Esophagus squamous epithelium (tissue), 5 donors: ENCODE data around the gene ARHGEF11. TPM values are rescaled to one million over a fixed set of nuclear protein-coding genes. Genes with fewer than 3 reads are reported as not detected.

Experiments used
- DNase-seq: peaks from one replicate; lab custom pipeline; 2025; lab: John Stamatoyannopoulos, UW
- H3K27ac ChIP-seq, 4 donors: fragments of 200-600 bp; sonication (generic); one replicate each; pipeline ENCODE4 v1.5.1; 2016 to 2019; ENCODE audit warnings: mild to moderate bottlenecking in 1 of 4
- H3K27me3 ChIP-seq, 4 donors: fragments of 200-600 bp; sonication (generic); 1 replicate in 3 of 4; 2 replicates in 1 of 4; pipeline versions ENCODE4 v1.5.1 to v1.6.0; 2017 to 2021; ENCODE audit warnings: antibody characterized with exemption in 1 of 4
- H3K36me3 ChIP-seq, 3 donors: fragments of 200-600 bp; sonication (generic); one replicate each; pipeline ENCODE4 v1.5.1; 2016 to 2019
- H3K4me1 ChIP-seq, 3 donors: fragments of 200-600 bp; sonication (generic); one replicate each; pipeline ENCODE4 v1.5.1; 2017 to 2019
- H3K4me3 ChIP-seq, 4 donors: fragments of 200-600 bp; sonication (generic); 1 replicate in 3 of 4; 2 replicates in 1 of 4; pipeline ENCODE4 v1.5.1; 2016 to 2019; ENCODE audit warnings: mild to moderate bottlenecking in 2 of 4, moderate library complexity in 1 of 4
- H3K9me3 ChIP-seq, 3 donors: fragments of 200-600 bp; sonication (generic); one replicate each; pipeline ENCODE4 v1.5.1; 2016 to 2019
- CTCF ChIP-seq, 6 experiments: fragments of 450-650 bp in 4 of 6; fragments of 200-600 bp in 2 of 6; sonication (generic) in 2 of 6; IDR thresholded peaks; one replicate each; pipeline ENCODE4 v1.5.1; 2016 to 2019; ENCODE audit warnings: antibody characterized with exemption in 6 of 6, mild to moderate bottlenecking in 4 of 6, moderate library complexity in 4 of 6
- POLR2A ChIP-seq, 4 donors: fragments of 450-650 bp; IDR thresholded peaks; one replicate each; pipeline ENCODE4 v1.6.1; 2017; ENCODE audit warnings: antibody characterized with exemption in 4 of 4, mild to moderate bottlenecking in 4 of 4, moderate library complexity in 3 of 4
- WGBS, 2 donors: methylation state at CpG; one replicate each; pipeline ENCODE4 v1.1.5; 2018; 5-methylcytosine and 5-hydroxymethylcytosine counted together
- intact Hi-C: fragments of 100-400 bp; cut with DNase I; formaldehyde crosslinking; loops from one replicate; pipeline ENCODE4 v1.15.0; 2022
- total RNA-seq, 4 donors: library from RNA; depleted of rRNA; stranded (reverse); fragments of >200 nt; gene quantifications; one replicate each; pipeline ENCODE4 v1.1.0, GENCODE V29; 2016
- donor health status: DM: yes; HTN: yes; CAD: no.

Gene ARHGEF11
- total RNA-seq, 4 donors from 2014 or later: 15.5 to 24.2 (median 19.4) TPM

DNA sequence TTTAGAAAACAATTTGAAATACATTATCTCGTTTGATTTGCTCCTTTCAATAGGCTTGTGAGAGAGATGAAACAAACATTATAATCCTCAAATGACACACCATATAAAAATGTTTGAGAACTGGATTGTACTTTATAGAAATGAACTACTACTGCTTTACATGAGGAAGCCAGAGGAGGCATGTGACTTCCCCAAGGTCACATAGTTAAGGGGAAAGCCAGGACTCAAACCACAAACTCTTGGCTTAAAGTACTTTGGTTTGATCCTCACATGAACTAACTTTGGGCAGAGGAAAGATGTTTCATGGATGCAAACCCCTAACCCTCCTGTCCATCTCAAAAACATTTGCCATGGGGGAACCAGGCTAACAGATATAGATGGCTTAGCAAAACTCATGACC lies 4.7 kb downstream of the ARHGEF11 start:
- no peak overlapping the region for H3K4me3 ChIP-seq
- TF ChIP-seq POLR2A (IDR thresholded peaks at IDR 0.05) (no peak), CTCF (IDR thresholded peaks at IDR 0.05) (no peak)
- H3K36me3 ChIP-seq: no peaks in the 10 kb centered on the region
- H3K27ac ChIP-seq: no peak overlapping the region
- peaks cover 21 to 57% (median 32%) of the 10 kb centered on the region in 3 donors for H3K4me1 ChIP-seq
- WGBS, 2 donors: 19 to 43% methylated on average over 1 of the region's 1 CpG
- H3K9me3 ChIP-seq: no peaks in the 10 kb centered on the region
- DNase-seq: no peak
- H3K27me3 ChIP-seq: peaks cover 0 to 2% (median 0%) of the 10 kb centered on the region in 4 donors
- intact Hi-C loops: no loop called here

DNA sequence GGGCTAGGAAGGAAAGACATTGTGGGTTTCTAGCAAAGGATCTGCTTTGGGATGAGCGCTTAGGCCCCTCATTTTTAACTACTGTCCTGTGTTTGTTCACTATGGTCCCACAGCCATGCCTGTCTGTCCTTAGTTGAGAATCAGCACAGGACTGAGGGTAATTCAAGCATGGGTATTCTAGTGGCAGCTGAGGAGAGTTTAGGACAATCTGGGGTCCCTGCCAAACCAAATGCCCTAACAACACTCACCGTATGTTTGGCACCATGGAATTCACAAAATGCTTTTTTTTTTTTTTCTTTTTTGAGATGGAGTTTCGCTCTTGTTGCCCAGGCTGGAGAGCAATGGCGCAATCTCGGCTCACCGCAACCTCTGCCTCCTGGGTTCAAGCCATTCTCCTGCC lies 10.4 kb downstream of the ARHGEF11 start:
- H3K27ac ChIP-seq: no peak overlapping the region
- H3K4me1 ChIP-seq: peaks cover 0 to 7% (median 6%) of the 10 kb centered on the region in 3 donors
- H3K4me3 ChIP-seq: no peak overlapping the region
- H3K27me3 ChIP-seq: no peaks in the 10 kb centered on the region
- 86 to 94% methylated on average over 6 of the region's 6 CpGs for WGBS, 2 donors
- TF ChIP-seq POLR2A (IDR thresholded peaks at IDR 0.05) (no peak), CTCF (IDR thresholded peaks at IDR 0.05) (no peak)
- DNase-seq: no peak
- peaks cover 0 to 8% (median 0%) of the 10 kb centered on the region in 3 donors for H3K36me3 ChIP-seq
- intact Hi-C loops: no loop called here
- no peaks in the 10 kb centered on the region for H3K9me3 ChIP-seq

GRCh38 chr1:157034137-157034800 lies 11.3 kb downstream of the ARHGEF11 start:
- intact Hi-C loops: no loop called here
- no peaks in the 10 kb centered on the region for H3K27me3 ChIP-seq
- H3K27ac ChIP-seq: no peak overlapping the region
- DNase-seq: no peak
- H3K4me3 ChIP-seq: no peak overlapping the region
- H3K36me3 ChIP-seq: peaks cover 0 to 8% (median 0%) of the 10 kb centered on the region in 3 donors
- peaks cover 0 to 6% (median 3%) of the 10 kb centered on the region in 3 donors for H3K4me1 ChIP-seq
- 36 to 66% methylated on average over 4 of the region's 7 CpGs for WGBS, 2 donors
- no peaks in the 10 kb centered on the region for H3K9me3 ChIP-seq
- no peak for TF ChIP-seq CTCF (IDR thresholded peaks at IDR 0.05)
- TF ChIP-seq POLR2A (IDR thresholded peaks at IDR 0.05): no peak

DNA sequence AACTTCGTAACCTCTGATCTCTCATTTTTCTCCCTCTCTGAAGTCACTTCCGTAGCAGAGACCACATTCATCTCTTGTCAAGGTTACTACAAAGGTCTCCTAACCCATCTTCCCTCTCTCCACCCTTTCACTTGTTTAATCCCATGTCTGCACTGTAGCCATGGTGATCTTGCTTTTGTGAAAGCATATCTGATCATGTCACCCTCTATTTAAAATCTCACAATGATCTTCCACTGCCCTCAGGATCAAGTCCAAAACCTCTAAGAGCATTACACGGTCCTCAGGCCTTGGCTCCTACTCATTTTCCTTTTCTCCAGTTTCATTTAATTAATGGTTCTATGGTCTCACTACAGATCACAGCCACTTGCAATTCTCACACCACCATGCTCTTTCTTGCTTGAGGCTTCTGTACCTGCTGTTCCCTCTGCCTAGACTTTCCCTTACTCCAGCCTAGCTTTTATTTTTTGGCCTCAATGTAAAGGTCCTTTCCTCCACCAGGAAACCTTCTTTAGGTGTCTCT lies 12.1 kb downstream of the ARHGEF11 start:
- 62 to 73% methylated on average over 3 of the region's 3 CpGs for WGBS, 2 donors
- TF ChIP-seq CTCF (IDR thresholded peaks at IDR 0.05): no peak
- no peak for TF ChIP-seq POLR2A (IDR thresholded peaks at IDR 0.05)
- Histone ChIP-seq H3K4me3 (no peak overlapping the region), H3K9me3 (no peaks in the 10 kb centered on the region), H3K27me3 (no peaks in the 10 kb centered on the region), H3K36me3 (peaks cover 0 to 8% (median 0%) of the 10 kb centered on the region in 3 donors), H3K4me1 (peaks cover 0 to 6% (median 6%) of the 10 kb centered on the region in 3 donors), H3K27ac (no peak overlapping the region)
- intact Hi-C loops: no loop called here
- no peak for DNase-seq

GRCh38 chr1:157032303-157032702 lies 13.2 kb downstream of the ARHGEF11 start:
- no peaks in the 10 kb centered on the region for H3K9me3 ChIP-seq
- TF ChIP-seq CTCF (IDR thresholded peaks at IDR 0.05) (no peak), POLR2A (IDR thresholded peaks at IDR 0.05) (no peak)
- intact Hi-C loops: no loop called here
- H3K36me3 ChIP-seq: peaks cover 0 to 8% (median 0%) of the 10 kb centered on the region in 3 donors
- H3K27ac ChIP-seq: no peak overlapping the region
- H3K4me1 ChIP-seq: peaks cover 0 to 6% (median 6%) of the 10 kb centered on the region in 3 donors
- H3K27me3 ChIP-seq: no peaks in the 10 kb centered on the region
- H3K4me3 ChIP-seq: no peak overlapping the region
- DNase-seq: no peak
- 65 to 67% methylated on average over 3 of the region's 3 CpGs for WGBS, 2 donors
